PC-9 (cell line): ENCODE data around the gene TRIM69.

ENCODE experiments used
- EZH2 ChIP-seq: fragments of 200-600 bp; sonication (generic); IDR thresholded peaks from 2 replicates; pipeline ENCODE4 v1.8.0; 2017; ENCODE audit warnings: antibody characterized with exemption, low read depth
- TF ChIP-seq, protein P1 (sequence below): fragments of 200-600 bp; sonication (generic); conservative IDR thresholded peaks from 2 replicates; pipeline ENCODE4 v1.6.1; 2017; ENCODE audit warnings: mixed run types, antibody characterized with exemption, mild to moderate bottlenecking, moderate library complexity

DNA sequence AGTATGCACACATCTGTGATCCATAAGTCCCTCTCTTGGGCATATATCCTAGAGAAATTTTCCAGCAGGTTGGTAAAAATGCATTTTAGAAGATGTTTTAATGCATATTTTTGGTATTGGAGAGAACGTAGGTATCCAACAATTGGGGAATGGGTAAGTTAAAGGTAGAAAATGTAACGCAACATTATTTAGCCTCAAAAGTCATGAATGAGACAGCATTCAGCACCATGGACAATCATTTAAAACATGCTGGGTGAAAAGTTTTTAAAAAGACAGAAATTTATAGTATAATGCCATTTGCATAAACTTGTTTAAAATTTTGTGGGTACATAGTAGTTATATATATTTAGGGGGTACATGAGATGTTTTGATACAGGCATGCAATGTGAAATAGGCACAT is 43.4 kb downstream of the TRIM69 start:
- no peak for TF ChIP-seq EZH2
- TF ChIP-seq, protein P1, sequence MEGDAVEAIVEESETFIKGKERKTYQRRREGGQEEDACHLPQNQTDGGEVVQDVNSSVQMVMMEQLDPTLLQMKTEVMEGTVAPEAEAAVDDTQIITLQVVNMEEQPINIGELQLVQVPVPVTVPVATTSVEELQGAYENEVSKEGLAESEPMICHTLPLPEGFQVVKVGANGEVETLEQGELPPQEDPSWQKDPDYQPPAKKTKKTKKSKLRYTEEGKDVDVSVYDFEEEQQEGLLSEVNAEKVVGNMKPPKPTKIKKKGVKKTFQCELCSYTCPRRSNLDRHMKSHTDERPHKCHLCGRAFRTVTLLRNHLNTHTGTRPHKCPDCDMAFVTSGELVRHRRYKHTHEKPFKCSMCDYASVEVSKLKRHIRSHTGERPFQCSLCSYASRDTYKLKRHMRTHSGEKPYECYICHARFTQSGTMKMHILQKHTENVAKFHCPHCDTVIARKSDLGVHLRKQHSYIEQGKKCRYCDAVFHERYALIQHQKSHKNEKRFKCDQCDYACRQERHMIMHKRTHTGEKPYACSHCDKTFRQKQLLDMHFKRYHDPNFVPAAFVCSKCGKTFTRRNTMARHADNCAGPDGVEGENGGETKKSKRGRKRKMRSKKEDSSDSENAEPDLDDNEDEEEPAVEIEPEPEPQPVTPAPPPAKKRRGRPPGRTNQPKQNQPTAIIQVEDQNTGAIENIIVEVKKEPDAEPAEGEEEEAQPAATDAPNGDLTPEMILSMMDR: no peak
